Tibial nerve (tissue), 4 donors: ENCODE data around the gene CFAP221.

Source experiments
- CTCF ChIP-seq, 5 experiments: fragments of 200-600 bp in 3 of 5; fragments of 450-650 bp in 2 of 5; sonication (generic) in 3 of 5; IDR thresholded peaks; one replicate each; pipeline ENCODE4 v1.5.1; 2016 to 2019; ENCODE audit warnings: antibody characterized with exemption in 5 of 5, mild to moderate bottlenecking in 3 of 5, moderate library complexity in 2 of 5
- EP300 ChIP-seq, 2 donors: sonication (generic); formaldehyde crosslinking; IDR thresholded peaks; one replicate each; pipeline ENCODE4 v1.6.1; 2017; ENCODE audit warnings: antibody characterized with exemption in 2 of 2, mild to moderate bottlenecking in 1 of 2
- POLR2A ChIP-seq, 2 donors: fragments of 450-650 bp; IDR thresholded peaks; one replicate each; pipeline ENCODE4 v1.6.1; 2017; ENCODE audit warnings: antibody characterized with exemption in 2 of 2, mild to moderate bottlenecking in 2 of 2, moderate library complexity in 2 of 2

- TF ChIP-seq CTCF (IDR thresholded peaks at IDR 0.05) (no peak), POLR2A (IDR thresholded peaks at IDR 0.05) (no peak), EP300 (IDR thresholded peaks at IDR 0.05) (no peak)
These were observed 144.4 kb downstream of the CFAP221 start for GRCh38 chr2:119688616-119689015.
